Stimulated activated CD4-positive, alpha-beta T cell treated with anti-CD3 and anti-CD28 coated beads, Interleukin-1b, Interleukin-23, amount 100 ng/mL, for 1 hour (primary cell): ENCODE results near the gene FBXO17.
"Not testable (repeated sequence)": the region's sequence is repeated elsewhere in the genome, so short reads cannot be mapped to it uniquely, and the experiment has no call there.

Experiments
- DNase-seq, 2 donors: peaks; one replicate each; pipeline ENCODE4 v3.0.0-alpha.2; 2020; ENCODE audit warnings: low read depth in 2 of 2

Gene FBXO17

GRCh38 chr19:38975214-38975860, at the start of gene FBXO17:
Gene FBXO17, minus strand, starts transcription at chr19:38975742. Its CDS starts 25,423 bp downstream, at chr19:38950319.
- DNase-seq: no peak

- no peak for DNase-seq
Observed at GRCh38 chr19:39024875-39025641, 49.5 kb upstream of the FBXO17 start.

- no peak for DNase-seq
Observed at GRCh38 chr19:39021063-39021462, 45.5 kb upstream of the FBXO17 start.

- DNase-seq: no peak
Observed at GRCh38 chr19:39017646-39018045, 42.1 kb upstream of the FBXO17 start.

GRCh38 chr19:39017026-39017425, 41.5 kb upstream of the FBXO17 start:
- no peak for DNase-seq

- no peak for DNase-seq
Observed at GRCh38 chr19:39014037-39014436, 38.5 kb upstream of the FBXO17 start.

GRCh38 chr19:39009001-39009400, 33.5 kb upstream of the FBXO17 start:
- no peak for DNase-seq

GRCh38 chr19:39008137-39008536, 32.6 kb upstream of the FBXO17 start:
- DNase-seq: no peak

- DNase-seq: no peak
Observed at GRCh38 chr19:39007096-39007495, 31.6 kb upstream of the FBXO17 start.

GRCh38 chr19:39004403-39004802, 28.9 kb upstream of the FBXO17 start:
- no peak for DNase-seq

- DNase-seq: no peak
Observed at GRCh38 chr19:39003796-39004195, 28.3 kb upstream of the FBXO17 start.

- no peak for DNase-seq
Observed at GRCh38 chr19:39003188-39003587, 27.6 kb upstream of the FBXO17 start.

GRCh38 chr19:39001041-39001440, 25.5 kb upstream of the FBXO17 start:
- DNase-seq: no peak

GRCh38 chr19:38997576-38997975, 22.0 kb upstream of the FBXO17 start:
- DNase-seq: not testable (repeated sequence)

- no peak for DNase-seq
Observed at GRCh38 chr19:38993271-38993670, 17.7 kb upstream of the FBXO17 start.

GRCh38 chr19:38990949-38991697, 15.6 kb upstream of the FBXO17 start:
- no peak for DNase-seq

- DNase-seq: not testable (repeated sequence)
Observed at GRCh38 chr19:38989614-38990013, 14.1 kb upstream of the FBXO17 start.

GRCh38 chr19:38989066-38989605, 13.6 kb upstream of the FBXO17 start:
- no peak for DNase-seq

GRCh38 chr19:38988627-38989026, 13.1 kb upstream of the FBXO17 start:
- DNase-seq: not testable (repeated sequence)

- not testable (repeated sequence) for DNase-seq
Observed at GRCh38 chr19:38987745-38988144, 12.2 kb upstream of the FBXO17 start.

GRCh38 chr19:38985262-38985661, 9.7 kb upstream of the FBXO17 start:
- no peak for DNase-seq
